ENCODE data around the gene PRKCZ.

PRKCZ gene

DNA sequence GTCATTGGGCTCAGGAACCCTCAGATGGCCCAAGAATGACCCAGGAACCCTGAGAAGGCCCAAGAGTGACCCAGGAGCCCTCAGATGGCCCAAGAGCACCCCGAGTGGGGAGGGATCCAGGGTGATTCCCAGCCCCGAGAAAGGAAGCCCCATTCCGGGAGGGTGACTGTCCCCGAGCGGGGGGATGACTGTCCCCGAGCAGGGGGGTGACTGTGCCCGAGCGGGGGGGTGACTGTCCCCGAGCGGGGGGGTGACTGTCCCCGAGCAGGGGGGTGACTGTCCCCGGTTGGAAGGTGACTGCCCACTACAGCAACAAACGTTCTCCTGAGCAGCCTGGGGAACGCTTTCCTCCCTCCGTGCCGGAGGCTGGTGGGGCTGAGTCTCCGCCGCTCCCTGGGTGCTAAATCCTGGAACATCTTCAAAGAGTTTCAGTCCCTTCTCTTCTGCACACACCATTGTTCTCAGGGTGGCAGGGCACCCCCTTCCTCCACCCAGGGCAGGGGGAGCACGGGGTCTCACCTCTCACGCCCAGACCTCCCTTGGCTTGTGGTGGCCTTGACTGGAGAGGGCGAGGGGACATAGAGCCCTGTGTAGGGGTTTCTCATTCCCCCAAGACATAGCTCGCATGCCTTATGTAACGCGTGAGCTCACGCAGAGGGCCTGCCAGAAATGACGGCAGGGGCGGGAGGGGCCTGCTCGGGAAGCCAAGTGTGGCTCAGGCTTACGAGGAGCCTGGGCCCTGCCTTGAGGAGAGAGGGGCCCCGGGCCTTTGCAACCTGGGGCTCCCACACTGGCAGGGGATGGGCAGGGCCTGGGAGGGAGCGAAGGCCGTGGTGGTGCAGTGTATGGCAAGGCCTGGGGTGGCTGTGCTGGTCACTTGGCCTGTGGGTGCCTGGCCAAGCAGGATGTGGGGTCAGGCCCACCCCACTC is 163.6 kb downstream of the PRKCZ start:
- Histone ChIP-seq H3K27me3 (ENCODE audit: insufficient read depth, poor library complexity, severe bottlenecking) (no peaks in the 10 kb centered on the region), H3K4me3 (replicated peaks; ENCODE audit: insufficient read depth, low read length) (no peak overlapping the region), H3K27ac (replicated peaks) (no peak overlapping the region)
- DNase-seq (ENCODE audit: low read depth in 1 of 2, low spot score in 1 of 2): no peak
- TF ChIP-seq, protein P1, sequence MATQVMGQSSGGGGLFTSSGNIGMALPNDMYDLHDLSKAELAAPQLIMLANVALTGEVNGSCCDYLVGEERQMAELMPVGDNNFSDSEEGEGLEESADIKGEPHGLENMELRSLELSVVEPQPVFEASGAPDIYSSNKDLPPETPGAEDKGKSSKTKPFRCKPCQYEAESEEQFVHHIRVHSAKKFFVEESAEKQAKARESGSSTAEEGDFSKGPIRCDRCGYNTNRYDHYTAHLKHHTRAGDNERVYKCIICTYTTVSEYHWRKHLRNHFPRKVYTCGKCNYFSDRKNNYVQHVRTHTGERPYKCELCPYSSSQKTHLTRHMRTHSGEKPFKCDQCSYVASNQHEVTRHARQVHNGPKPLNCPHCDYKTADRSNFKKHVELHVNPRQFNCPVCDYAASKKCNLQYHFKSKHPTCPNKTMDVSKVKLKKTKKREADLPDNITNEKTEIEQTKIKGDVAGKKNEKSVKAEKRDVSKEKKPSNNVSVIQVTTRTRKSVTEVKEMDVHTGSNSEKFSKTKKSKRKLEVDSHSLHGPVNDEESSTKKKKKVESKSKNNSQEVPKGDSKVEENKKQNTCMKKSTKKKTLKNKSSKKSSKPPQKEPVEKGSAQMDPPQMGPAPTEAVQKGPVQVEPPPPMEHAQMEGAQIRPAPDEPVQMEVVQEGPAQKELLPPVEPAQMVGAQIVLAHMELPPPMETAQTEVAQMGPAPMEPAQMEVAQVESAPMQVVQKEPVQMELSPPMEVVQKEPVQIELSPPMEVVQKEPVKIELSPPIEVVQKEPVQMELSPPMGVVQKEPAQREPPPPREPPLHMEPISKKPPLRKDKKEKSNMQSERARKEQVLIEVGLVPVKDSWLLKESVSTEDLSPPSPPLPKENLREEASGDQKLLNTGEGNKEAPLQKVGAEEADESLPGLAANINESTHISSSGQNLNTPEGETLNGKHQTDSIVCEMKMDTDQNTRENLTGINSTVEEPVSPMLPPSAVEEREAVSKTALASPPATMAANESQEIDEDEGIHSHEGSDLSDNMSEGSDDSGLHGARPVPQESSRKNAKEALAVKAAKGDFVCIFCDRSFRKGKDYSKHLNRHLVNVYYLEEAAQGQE (IDR thresholded peaks at IDR 0.05; ENCODE audit: insufficient replicate concordance, low read depth): no peak
- no peak for TF ChIP-seq GABPA (IDR thresholded peaks at IDR 0.05; ENCODE audit: low read depth)
- no peak for TF ChIP-seq POLR2AphosphoS5 (IDR thresholded peaks at IDR 0.05; ENCODE audit: low read depth)
- TF ChIP-seq, protein P2, sequence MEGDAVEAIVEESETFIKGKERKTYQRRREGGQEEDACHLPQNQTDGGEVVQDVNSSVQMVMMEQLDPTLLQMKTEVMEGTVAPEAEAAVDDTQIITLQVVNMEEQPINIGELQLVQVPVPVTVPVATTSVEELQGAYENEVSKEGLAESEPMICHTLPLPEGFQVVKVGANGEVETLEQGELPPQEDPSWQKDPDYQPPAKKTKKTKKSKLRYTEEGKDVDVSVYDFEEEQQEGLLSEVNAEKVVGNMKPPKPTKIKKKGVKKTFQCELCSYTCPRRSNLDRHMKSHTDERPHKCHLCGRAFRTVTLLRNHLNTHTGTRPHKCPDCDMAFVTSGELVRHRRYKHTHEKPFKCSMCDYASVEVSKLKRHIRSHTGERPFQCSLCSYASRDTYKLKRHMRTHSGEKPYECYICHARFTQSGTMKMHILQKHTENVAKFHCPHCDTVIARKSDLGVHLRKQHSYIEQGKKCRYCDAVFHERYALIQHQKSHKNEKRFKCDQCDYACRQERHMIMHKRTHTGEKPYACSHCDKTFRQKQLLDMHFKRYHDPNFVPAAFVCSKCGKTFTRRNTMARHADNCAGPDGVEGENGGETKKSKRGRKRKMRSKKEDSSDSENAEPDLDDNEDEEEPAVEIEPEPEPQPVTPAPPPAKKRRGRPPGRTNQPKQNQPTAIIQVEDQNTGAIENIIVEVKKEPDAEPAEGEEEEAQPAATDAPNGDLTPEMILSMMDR (IDR thresholded peaks at IDR 0.05; ENCODE audit: insufficient read depth, low read length): no peak
- no peak for TF ChIP-seq SPI1 (IDR thresholded peaks at IDR 0.05; ENCODE audit: borderline replicate concordance, low read depth)

GRCh38 chr1:2214541-2215241 is 164.5 kb downstream of the PRKCZ start:
- no peak overlapping the region for H3K4me3 ChIP-seq (replicated peaks; ENCODE audit: insufficient read depth, low read length)
- no peak for DNase-seq (ENCODE audit: low read depth in 1 of 2, low spot score in 1 of 2)
- H3K27ac ChIP-seq (replicated peaks): no peak overlapping the region
- no peaks in the 10 kb centered on the region for H3K27me3 ChIP-seq (ENCODE audit: insufficient read depth, poor library complexity, severe bottlenecking)
- TF ChIP-seq POLR2AphosphoS5 (IDR thresholded peaks at IDR 0.05; ENCODE audit: low read depth): no peak
- no peak for TF ChIP-seq SPI1 (IDR thresholded peaks at IDR 0.05; ENCODE audit: borderline replicate concordance, low read depth)
- TF ChIP-seq, protein P2 (IDR thresholded peaks at IDR 0.05; ENCODE audit: insufficient read depth, low read length): no peak
- TF ChIP-seq GABPA (IDR thresholded peaks at IDR 0.05; ENCODE audit: low read depth): no peak
- TF ChIP-seq, protein P1 (IDR thresholded peaks at IDR 0.05; ENCODE audit: insufficient replicate concordance, low read depth): no peak

DNA sequence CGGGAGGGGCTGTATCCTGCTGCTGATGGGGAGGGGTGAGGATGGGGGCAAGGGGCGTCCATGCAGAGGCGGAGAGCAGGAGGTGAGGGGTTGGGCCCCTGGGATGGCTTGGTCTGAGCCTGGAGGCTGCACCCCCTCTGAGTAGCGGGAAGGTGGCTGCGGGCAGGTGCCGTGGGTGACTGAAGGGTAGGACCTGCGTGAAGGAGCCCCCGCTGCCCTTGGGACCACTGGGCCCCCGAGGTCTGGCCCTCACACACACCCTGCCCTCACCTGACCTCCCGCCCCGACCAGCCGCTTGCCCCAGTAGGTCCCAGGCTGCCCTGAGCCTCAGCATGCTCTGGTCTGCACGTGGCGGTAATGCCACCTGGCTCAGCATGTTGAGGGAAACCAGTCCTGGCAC is 165.1 kb downstream of the PRKCZ start:
- no peaks in the 10 kb centered on the region for H3K27me3 ChIP-seq (ENCODE audit: insufficient read depth, poor library complexity, severe bottlenecking)
- DNase-seq (ENCODE audit: low read depth in 1 of 2, low spot score in 1 of 2): no peak
- no peak overlapping the region for H3K27ac ChIP-seq (replicated peaks)
- no peak overlapping the region for H3K4me3 ChIP-seq (replicated peaks; ENCODE audit: insufficient read depth, low read length)
- TF ChIP-seq SPI1 (IDR thresholded peaks at IDR 0.05; ENCODE audit: borderline replicate concordance, low read depth) (no peak), GABPA (IDR thresholded peaks at IDR 0.05; ENCODE audit: low read depth) (no peak), POLR2AphosphoS5 (IDR thresholded peaks at IDR 0.05; ENCODE audit: low read depth) (no peak)
- TF ChIP-seq, protein P2 (IDR thresholded peaks at IDR 0.05; ENCODE audit: insufficient read depth, low read length): no peak
- TF ChIP-seq, protein P1 (IDR thresholded peaks at IDR 0.05; ENCODE audit: insufficient replicate concordance, low read depth): no peak

All from HL-60 (cell line).